ENCODE results near the gene ABHD12B. TPM values are rescaled to one million over a fixed set of nuclear protein-coding genes. Genes with fewer than 3 reads are reported as not detected.
"Not testable (repeated sequence)": the region's sequence is repeated elsewhere in the genome, so short reads cannot be mapped to it uniquely, and the experiment has no call there.

Gene ABHD12B
- total RNA-seq, 1 experiment from 2014 or later, result not detected

- Histone ChIP-seq H3K9me3 (replicated peaks) (no peaks in the 10 kb centered on the region), H3K36me3 (no peaks in the 10 kb centered on the region), H3K4me1 (no peaks in the 10 kb centered on the region), H3K27ac (no peak overlapping the region), H3K4me3 (no peak overlapping the region), H3K27me3 (no peaks in the 10 kb centered on the region)
- DNase-seq, result no peak
Measured at GRCh38 chr14:50929506-50929905, 57.7 kb downstream of the ABHD12B start.

GRCh38 chr14:50931559-50931958, 59.7 kb downstream of the ABHD12B start:
- no peaks in the 10 kb centered on the region for H3K27me3 ChIP-seq
- H3K4me3 ChIP-seq, result no peak overlapping the region
- no peaks in the 10 kb centered on the region for H3K9me3 ChIP-seq (replicated peaks)
- DNase-seq, result no peak
- H3K27ac ChIP-seq, result no peak overlapping the region
- no peaks in the 10 kb centered on the region for H3K4me1 ChIP-seq
- no peaks in the 10 kb centered on the region for H3K36me3 ChIP-seq

GRCh38 chr14:50932156-50932555, 60.3 kb downstream of the ABHD12B start:
- H3K4me3 ChIP-seq, result no peak overlapping the region
- H3K36me3 ChIP-seq, result no peaks in the 10 kb centered on the region
- no peak overlapping the region for H3K27ac ChIP-seq
- H3K4me1 ChIP-seq, result no peaks in the 10 kb centered on the region
- H3K27me3 ChIP-seq, result no peaks in the 10 kb centered on the region
- DNase-seq, result no peak
- H3K9me3 ChIP-seq (replicated peaks), result no peaks in the 10 kb centered on the region

- no peaks in the 10 kb centered on the region for H3K4me1 ChIP-seq
- H3K4me3 ChIP-seq, result no peak overlapping the region
- DNase-seq, result no peak
- H3K9me3 ChIP-seq (replicated peaks), result no peaks in the 10 kb centered on the region
- no peaks in the 10 kb centered on the region for H3K36me3 ChIP-seq
- no peaks in the 10 kb centered on the region for H3K27me3 ChIP-seq
- H3K27ac ChIP-seq, result no peak overlapping the region
Measured at GRCh38 chr14:50932592-50933495, 61.0 kb downstream of the ABHD12B start.

GRCh38 chr14:50935126-50936015, 63.5 kb downstream of the ABHD12B start:
- Histone ChIP-seq H3K4me3 (no peak overlapping the region), H3K27ac (no peak overlapping the region), H3K9me3 (replicated peaks) (no peaks in the 10 kb centered on the region), H3K4me1 (no peaks in the 10 kb centered on the region), H3K36me3 (no peaks in the 10 kb centered on the region), H3K27me3 (no peaks in the 10 kb centered on the region)
- no peak for DNase-seq

- Histone ChIP-seq H3K27ac (no peak overlapping the region), H3K9me3 (replicated peaks) (no peaks in the 10 kb centered on the region), H3K36me3 (no peaks in the 10 kb centered on the region), H3K4me1 (no peaks in the 10 kb centered on the region), H3K4me3 (no peak overlapping the region), H3K27me3 (no peaks in the 10 kb centered on the region)
- no peak for DNase-seq
Measured at GRCh38 chr14:50936016-50936340, 64.1 kb downstream of the ABHD12B start.

GRCh38 chr14:50936882-50937281, 65.0 kb downstream of the ABHD12B start:
- H3K4me1 ChIP-seq, result no peaks in the 10 kb centered on the region
- H3K4me3 ChIP-seq, result no peak overlapping the region
- no peaks in the 10 kb centered on the region for H3K36me3 ChIP-seq
- H3K9me3 ChIP-seq (replicated peaks), result no peaks in the 10 kb centered on the region
- no peaks in the 10 kb centered on the region for H3K27me3 ChIP-seq
- no peak overlapping the region for H3K27ac ChIP-seq
- no peak for DNase-seq

- Histone ChIP-seq H3K9me3 (replicated peaks) (no peaks in the 10 kb centered on the region), H3K27ac (no peak overlapping the region), H3K4me1 (no peaks in the 10 kb centered on the region), H3K27me3 (no peaks in the 10 kb centered on the region), H3K36me3 (no peaks in the 10 kb centered on the region), H3K4me3 (no peak overlapping the region)
- no peak for DNase-seq
Measured at GRCh38 chr14:50937325-50937724, 65.5 kb downstream of the ABHD12B start.

- Histone ChIP-seq H3K36me3 (no peaks in the 10 kb centered on the region), H3K27ac (no peak overlapping the region), H3K9me3 (replicated peaks) (no peaks in the 10 kb centered on the region), H3K4me1 (no peaks in the 10 kb centered on the region), H3K4me3 (no peak overlapping the region), H3K27me3 (no peaks in the 10 kb centered on the region)
- no peak for DNase-seq
Measured at GRCh38 chr14:50937800-50938199, 65.9 kb downstream of the ABHD12B start.

- Histone ChIP-seq H3K4me3 (no peak overlapping the region), H3K27ac (no peak overlapping the region), H3K36me3 (no peaks in the 10 kb centered on the region), H3K27me3 (no peaks in the 10 kb centered on the region), H3K9me3 (replicated peaks) (no peaks in the 10 kb centered on the region), H3K4me1 (no peaks in the 10 kb centered on the region)
- no peak for DNase-seq
Measured at GRCh38 chr14:50941151-50941550, 69.3 kb downstream of the ABHD12B start.

GRCh38 chr14:50941638-50942037, 69.8 kb downstream of the ABHD12B start:
- DNase-seq, result not testable (repeated sequence)

GRCh38 chr14:50943261-50943942, 71.5 kb downstream of the ABHD12B start:
- peaks cover 9% of the 10 kb centered on the region for H3K4me1 ChIP-seq
- no peak overlapping the region for H3K4me3 ChIP-seq
- H3K9me3 ChIP-seq (replicated peaks), result no peaks in the 10 kb centered on the region
- H3K27ac ChIP-seq, result no peak overlapping the region
- no peak for DNase-seq
- no peaks in the 10 kb centered on the region for H3K27me3 ChIP-seq
- no peaks in the 10 kb centered on the region for H3K36me3 ChIP-seq

More at GRCh38 chr14:50941638-50942037, 69.8 kb downstream of the ABHD12B start:
- not testable (repeated sequence) for H3K27me3 ChIP-seq; H3K36me3 ChIP-seq; H3K4me3 ChIP-seq; H3K27ac ChIP-seq; H3K4me1 ChIP-seq; H3K9me3 ChIP-seq (replicated peaks)

- Histone ChIP-seq H3K36me3 (no peaks in the 10 kb centered on the region), H3K9me3 (replicated peaks) (no peaks in the 10 kb centered on the region), H3K27me3 (no peaks in the 10 kb centered on the region), H3K27ac (peak within 1 kb of the TSS; percentile 75), H3K4me1 (peaks cover 9% of the 10 kb centered on the region), H3K4me3 (peak within 1 kb of the TSS; percentile 69)
- peak; percentile 63 to 67 for DNase-seq
Measured at GRCh38 chr14:50943943-50944646, 72.2 kb downstream of the ABHD12B start, which contains the start of gene PYGL. Gene PYGL, minus strand, starts transcription at chr14:50944483. Its CDS starts 80 bp downstream, at chr14:50944403.
